Suppressor macrophage (primary cell): ENCODE measurements around the gene DLL4.

Source experiments
- DNase-seq, 4 experiments: peaks; one replicate each; pipeline ENCODE4 v3.0.0-alpha.2; 2020 to 2022

DLL4 gene

GRCh38 chr15:40926659-40927494 lies 2.3 kb upstream of the DLL4 start:
- no peak for DNase-seq

GRCh38 chr15:40927495-40927872 lies 1.7 kb upstream of the DLL4 start:
- no peak for DNase-seq

- DNase-seq = peak in 1 of 4 experiments; percentile 30
These were observed 1.0 kb upstream of the DLL4 start for GRCh38 chr15:40927873-40928806.

GRCh38 chr15:40929660-40930429 lies 705 bp downstream of the DLL4 start:
- DNase-seq = peak; percentile 53 to 83 (median 74)

GRCh38 chr15:40930430-40931299 lies 1.5 kb downstream of the DLL4 start:
- peak in 1 of 4 experiments; percentile 34 for DNase-seq

- no peak for DNase-seq
These were observed 2.4 kb downstream of the DLL4 start for GRCh38 chr15:40931300-40932142.

GRCh38 chr15:40932156-40932555 lies 3.0 kb downstream of the DLL4 start:
- no peak for DNase-seq

- no peak for DNase-seq
These were observed 3.7 kb downstream of the DLL4 start for GRCh38 chr15:40932649-40933516.

- DNase-seq = peak in 3 of 4 experiments; percentile 28 to 48 (median 47)
These were observed 4.4 kb downstream of the DLL4 start for GRCh38 chr15:40933517-40933902.

GRCh38 chr15:40934457-40934856 lies 5.3 kb downstream of the DLL4 start:
- no peak for DNase-seq

GRCh38 chr15:40936234-40936708 lies 7.1 kb downstream of the DLL4 start:
- no peak for DNase-seq

- DNase-seq = no peak
These were observed 7.8 kb downstream of the DLL4 start for GRCh38 chr15:40936709-40937666.

GRCh38 chr15:40937762-40938535 lies 8.8 kb downstream of the DLL4 start:
- DNase-seq = no peak

- no peak for DNase-seq
These were observed 9.4 kb downstream of the DLL4 start for GRCh38 chr15:40938536-40938870.

- DNase-seq = peak in 3 of 4 experiments; percentile 22 to 56 (median 50)
These were observed 11.2 kb downstream of the DLL4 start for GRCh38 chr15:40940296-40940801.

GRCh38 chr15:40941068-40941527 lies 12.0 kb downstream of the DLL4 start:
- DNase-seq = no peak
